DMS153 treated with DMSO at 0.1 percent for 48 hours (cell line): Measurements from ENCODE around the gene SIGLEC7.

ENCODE experiments used
- DNase-seq: peaks from one replicate; lab custom pipeline; 2025; ENCODE audit not compliant: unreplicated experiment; lab: John Stamatoyannopoulos, UW

SIGLEC7 gene

DNA sequence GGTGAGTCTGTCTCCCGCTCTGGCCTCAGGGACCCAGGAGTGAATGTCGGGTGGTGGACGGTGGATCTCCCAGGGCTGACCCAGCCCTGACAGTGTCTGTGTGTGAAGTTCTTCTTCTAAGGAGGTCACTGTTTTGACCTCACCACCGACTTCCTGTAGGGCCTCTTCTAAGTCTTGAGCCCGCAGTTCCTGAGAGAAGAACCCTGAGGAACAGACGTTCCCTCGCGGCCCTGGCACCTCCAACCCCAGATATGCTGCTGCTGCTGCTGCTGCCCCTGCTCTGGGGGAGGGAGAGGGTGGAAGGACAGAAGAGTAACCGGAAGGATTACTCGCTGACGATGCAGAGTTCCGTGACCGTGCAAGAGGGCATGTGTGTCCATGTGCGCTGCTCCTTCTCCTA lies at the start of gene SIGLEC7:
Gene SIGLEC7 (plus strand): TSS at position 183 of the 400 bp plus-strand sequence. CDS start 69 bp downstream, at position 252.
- DNase-seq, result no peak

DNA sequence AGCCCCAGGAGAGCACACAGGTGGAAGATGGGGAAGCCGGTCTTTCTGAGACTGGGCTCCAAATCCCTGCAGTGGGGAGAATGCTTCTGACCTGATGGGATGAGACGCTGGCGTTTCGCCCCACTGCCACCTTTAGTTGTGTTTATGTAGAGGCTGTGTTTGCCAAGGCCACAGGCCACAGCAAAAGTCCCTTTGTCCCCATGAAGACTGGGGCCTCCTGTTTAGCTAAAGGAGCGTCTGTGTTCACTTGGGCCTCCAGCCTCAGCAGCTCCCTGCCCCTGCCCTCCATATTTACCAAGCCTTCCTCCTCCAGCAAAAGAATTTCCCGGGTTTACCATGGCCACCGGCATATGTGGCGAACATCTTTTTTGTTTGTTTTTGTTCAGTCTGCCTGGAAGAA lies 49.0 kb upstream of the SIGLEC7 start:
- DNase-seq, result no peak

DNA sequence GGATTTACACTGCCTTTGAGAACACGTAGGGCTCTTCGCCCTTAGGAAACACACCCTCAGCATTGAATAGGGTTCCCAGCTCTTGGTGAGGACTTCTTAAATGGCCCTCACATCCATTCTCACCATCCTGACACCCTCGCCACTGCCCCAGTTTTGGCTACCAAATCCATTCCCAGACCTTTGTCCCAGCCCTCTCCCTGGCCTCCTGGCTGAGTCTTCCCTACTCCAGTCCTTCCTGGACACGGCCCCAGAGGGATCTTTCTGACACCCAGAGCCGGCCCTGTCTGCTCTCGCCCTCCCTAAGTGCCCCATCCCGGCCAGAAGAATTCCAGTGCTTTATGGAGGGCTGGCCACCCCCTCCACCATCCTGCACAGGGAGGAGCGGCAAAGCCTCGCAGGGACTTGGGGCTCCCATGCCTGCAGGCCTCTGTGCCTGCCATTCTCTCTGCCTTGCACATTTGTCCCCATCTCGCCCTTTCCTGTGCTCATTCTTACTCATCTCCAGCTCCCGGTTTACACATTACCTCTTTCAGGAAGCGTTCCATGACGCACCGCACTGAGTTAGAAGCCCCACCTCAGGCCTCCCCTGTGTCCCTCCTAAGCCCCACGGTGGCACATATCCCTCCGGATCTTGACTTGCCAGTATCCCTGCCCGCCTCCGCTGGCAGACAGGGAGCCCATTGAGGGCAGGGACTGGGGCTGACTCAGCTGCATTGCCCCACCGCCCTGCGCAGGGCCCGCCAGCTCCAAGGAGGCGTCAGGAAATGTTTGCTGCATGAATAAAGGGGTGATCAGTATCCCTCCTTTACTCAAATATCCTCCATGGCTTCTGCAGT lies 48.4 kb upstream of the SIGLEC7 start:
- no peak for DNase-seq

GRCh38 chr19:51094696-51095279 lies 47.3 kb upstream of the SIGLEC7 start:
- peak; percentile 47 for DNase-seq

DNA sequence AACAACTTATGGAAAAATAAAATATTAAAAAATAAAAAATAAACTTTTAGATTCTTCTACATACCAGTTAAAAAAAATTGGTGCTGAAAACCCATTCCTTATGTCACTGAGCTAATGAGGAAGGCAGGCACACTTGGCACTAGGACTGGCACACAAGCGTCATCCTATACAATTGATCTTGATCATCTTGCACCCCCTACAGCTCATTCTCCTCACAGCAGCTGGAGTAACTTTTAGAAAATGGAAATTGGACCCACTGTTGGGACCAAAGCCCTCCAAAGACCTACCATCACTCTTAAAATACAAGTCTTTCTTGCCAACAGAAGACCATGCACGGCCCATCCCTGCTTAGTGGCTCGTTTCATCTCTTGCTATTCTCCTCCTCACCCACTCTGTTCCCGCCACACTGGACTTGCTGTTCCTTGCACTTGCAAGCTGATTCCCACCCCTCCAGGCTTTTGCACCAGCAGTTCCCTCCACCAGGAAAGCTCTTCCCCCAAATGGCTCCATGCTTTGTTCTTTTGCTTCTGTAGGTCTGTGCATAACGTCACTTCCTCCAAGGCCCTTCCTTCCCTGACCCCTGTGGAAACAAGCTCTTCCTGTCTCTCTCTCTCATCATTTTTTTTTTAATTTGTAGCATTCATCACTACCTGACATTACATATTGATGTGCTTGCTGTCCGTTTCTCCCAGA lies 45.5 kb upstream of the SIGLEC7 start:
- DNase-seq, result no peak

DNA sequence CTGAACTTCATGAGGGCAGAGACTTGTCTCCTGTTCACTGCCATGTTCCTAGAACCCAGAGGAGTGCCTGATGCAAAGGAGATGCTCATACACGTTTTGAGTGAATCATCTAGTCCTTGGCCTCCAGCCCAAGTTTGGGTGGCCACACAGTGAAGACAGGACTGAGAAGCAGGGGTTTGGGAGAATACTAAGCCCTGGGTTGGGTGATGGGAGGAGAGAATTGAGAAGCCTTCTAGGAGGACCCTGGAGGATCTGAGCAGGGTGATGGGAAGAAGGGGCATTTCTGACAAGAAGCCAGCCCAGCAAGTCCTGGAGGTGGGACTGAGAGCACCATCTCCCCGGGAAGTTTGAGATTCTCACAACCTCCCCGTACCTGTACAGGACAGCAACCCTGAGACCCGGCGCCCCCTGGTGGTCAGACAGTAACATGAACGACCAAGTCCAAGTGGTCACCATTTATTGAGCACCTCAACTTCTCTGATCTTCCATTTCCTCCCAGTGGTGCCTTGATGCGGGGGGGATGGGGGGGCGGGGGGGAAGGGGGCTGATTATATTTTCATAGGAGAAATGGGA lies 44.8 kb upstream of the SIGLEC7 start:
- DNase-seq, result peak; percentile 51

GRCh38 chr19:51097796-51098195 lies 44.3 kb upstream of the SIGLEC7 start:
- DNase-seq, result no peak

- DNase-seq, result no peak
Measured at GRCh38 chr19:51098365-51099046, 43.6 kb upstream of the SIGLEC7 start.

GRCh38 chr19:51099047-51099382 lies 43.1 kb upstream of the SIGLEC7 start:
- DNase-seq, result no peak

- DNase-seq, result no peak
Measured at GRCh38 chr19:51100601-51101000, 41.5 kb upstream of the SIGLEC7 start.

GRCh38 chr19:51101171-51101865 lies 40.8 kb upstream of the SIGLEC7 start:
- DNase-seq, result no peak

- no peak for DNase-seq
Measured at GRCh38 chr19:51102991-51103390, 39.1 kb upstream of the SIGLEC7 start.

DNA sequence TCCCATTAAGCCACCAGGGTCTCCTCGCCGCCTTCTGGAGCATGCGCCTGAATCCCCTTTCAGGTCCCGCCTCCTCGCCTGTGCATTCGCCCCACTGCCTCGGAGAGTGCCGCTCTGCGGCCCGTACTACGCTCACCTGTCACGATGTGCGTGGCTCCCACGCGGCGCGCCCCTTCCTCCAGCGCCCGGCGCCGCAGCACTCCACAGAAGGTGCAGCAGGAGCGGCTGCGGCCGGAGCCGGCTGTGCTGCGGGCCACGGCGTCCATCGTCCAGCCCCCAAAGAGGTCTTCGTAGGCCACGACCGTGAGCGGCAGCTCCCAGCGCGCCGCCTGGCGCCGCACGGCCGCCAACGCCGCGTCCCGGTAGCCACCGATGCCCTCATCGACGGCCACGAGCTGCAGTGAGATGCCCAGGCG lies 38.2 kb upstream of the SIGLEC7 start:
- no peak for DNase-seq

GRCh38 chr19:51107406-51108065 lies 34.6 kb upstream of the SIGLEC7 start:
- DNase-seq, result no peak

DNA sequence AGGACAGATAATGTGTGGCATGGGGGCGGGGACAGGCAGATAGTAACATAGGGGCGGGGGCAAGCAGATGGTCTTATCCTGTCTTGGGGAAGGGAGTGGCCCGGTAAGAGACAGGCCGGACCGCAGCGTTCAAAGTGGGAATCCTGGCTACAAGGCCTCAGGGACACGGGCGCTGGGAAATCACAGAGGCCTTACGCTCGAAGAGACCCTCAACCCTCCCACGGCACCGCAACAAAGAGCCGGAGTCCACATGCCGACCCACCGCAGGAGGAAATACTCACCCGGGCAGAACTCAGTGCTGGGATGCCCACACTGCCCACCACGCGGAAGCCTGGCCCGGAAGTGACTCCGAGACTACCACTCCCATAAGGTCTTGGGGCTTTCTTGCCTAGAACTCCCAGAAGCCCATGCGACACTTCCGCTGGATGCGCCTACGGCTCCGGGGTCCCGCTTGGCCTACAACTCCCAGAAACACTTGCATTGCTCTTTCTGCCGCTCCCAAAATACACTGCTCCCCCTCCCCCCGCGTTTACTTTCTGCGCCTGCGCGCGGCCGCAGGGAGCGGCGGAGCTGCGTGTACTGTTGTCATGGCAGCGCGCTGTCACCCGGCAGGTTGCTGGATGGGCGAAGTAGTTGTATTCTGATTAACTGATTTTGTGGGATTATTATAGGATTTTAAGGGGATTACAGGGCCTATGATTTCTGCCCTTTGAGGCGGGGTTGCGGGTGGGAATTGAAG lies 33.9 kb upstream of the SIGLEC7 start, which contains the start of gene CTU1:
Gene CTU1 (minus strand): TSS at position 344 of the 739 bp plus-strand sequence. CDS start 3,840 bp downstream, outside the sequence.
- DNase-seq, result peak; percentile 97

- DNase-seq, result no peak
Measured at GRCh38 chr19:51108805-51109146, 33.3 kb upstream of the SIGLEC7 start.

DNA sequence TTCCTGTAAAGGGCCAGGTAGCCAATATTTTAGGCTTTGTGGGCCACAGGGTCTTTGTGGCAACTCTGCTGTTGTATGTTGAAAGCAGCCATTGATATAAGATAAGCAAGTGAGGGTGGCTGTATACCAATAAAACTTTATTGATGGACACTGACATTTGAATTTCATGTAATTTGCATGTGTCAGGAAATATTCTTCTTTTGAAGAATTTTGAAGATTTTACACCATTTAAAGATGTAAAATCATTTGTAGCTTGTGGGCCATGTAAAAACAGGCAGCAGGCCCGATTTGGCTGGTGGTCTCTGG lies 31.5 kb upstream of the SIGLEC7 start:
- no peak for DNase-seq

DNA sequence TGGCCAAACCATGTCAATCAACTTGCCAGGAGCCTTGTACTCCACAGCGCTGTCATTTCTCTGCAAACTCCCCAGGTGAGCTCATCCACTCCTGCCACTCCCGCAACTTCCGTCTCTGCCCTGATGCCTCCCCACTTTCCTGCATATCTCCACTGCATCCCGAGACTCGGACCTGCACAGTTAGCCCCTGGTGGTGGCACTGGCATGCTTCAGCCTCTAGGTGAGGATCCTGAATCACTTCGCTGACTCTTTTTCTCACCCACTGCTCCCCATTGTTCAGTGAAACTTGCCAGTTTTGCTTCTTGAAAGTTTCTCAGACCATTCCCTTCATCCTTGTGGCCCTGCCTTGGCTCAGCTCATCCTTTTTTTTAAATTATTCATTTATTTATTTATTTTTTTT lies 30.5 kb upstream of the SIGLEC7 start:
- no peak for DNase-seq

DNA sequence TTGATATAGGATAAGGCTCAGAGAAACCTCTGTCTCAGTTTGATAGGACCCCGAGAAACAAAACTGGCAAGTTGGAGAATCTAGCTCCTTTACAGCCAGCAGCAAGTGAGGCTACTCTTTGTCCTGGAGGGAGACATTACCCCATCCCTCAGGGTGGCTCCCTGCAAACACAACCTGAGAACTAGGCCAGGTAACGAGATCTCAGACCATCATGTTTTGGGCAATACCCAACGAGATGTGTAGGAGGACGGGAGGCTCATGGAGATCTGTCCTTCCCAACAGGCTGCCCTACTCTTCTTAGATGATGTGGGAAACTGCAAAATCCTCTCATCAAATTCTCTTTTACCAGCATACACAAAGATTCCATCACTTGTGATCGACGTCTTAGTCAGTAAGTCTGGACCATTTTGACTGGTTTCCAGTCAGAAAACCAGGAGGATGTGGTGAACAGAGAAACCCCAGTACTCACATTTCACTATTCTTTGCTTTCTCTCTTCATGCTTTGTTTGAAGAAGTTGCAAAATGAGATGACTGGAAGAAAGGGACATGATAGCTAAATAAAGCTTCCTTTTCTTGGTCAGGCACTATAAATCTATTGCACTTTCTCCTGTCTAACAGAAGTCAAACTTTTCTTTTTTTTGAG lies 27.9 kb upstream of the SIGLEC7 start:
- no peak for DNase-seq
